ENCODE results near the gene MYO15A. TPM values are rescaled to one million over a fixed set of nuclear protein-coding genes. Genes with fewer than 3 reads are reported as not detected.

Gene MYO15A
- total RNA-seq, 1 experiment from 2014 or later, result 0.26 TPM

DNA sequence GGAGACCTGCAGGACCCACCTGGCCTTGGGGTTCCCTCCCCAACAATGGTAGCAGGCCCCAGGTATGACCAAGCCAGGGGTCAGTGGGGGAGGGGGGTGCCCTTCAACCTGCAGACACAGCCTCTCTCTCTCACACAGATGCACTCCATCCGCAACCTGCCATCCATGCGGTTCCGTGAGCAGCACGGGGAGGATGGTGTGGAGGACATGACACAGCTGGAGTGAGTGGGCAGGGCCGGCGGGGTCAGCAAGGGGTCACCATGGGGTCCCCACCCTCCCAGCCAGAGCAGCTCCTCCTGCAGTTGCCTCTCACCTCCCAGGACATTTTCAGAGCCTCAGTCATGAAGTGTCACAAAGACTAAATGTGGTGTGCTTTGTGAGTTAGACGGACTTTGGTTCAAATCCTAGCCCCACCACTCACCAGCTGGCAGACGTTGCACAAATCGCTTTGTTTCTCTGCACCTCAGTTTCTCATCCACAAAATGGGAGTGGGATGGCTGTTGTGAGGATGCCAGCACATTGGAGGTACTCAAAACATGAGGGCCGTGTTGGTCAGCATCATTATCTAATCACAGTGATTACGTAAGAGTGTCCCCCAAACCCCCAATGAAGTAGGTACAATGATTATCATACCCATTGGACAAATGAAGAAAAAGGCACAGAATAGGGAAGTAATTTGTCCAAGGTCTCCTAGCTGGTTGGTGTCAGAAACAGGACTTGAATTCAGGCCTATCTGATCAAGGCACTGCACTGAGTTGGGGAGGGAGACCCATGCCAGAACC, 16.0 kb downstream of the MYO15A start:
- Histone ChIP-seq H2AFZ (ENCODE audit: low read length) (no peak overlapping the region), H3F3A (ENCODE audit: low read length, unreplicated experiment) (no peaks in the 10 kb centered on the region), H3K79me2 (ENCODE audit: low read length) (no peaks in the 10 kb centered on the region), H3K9me2 (replicated peaks; ENCODE audit: low read length) (no peaks in the 10 kb centered on the region), H3K4me1 (ENCODE audit: insufficient read depth, low read length) (no peaks in the 10 kb centered on the region), H4K20me1 (ENCODE audit: low read length) (no peaks in the 10 kb centered on the region), H3K4me2 (ENCODE audit: low read length) (no peak overlapping the region), H3K9ac (ENCODE audit: low read length) (no peak overlapping the region), H3K36me3 (ENCODE audit: low read depth, low read length) (no peaks in the 10 kb centered on the region), H3K9me3 (ENCODE audit: low read length) (no peaks in the 10 kb centered on the region), H3K27me3 (ENCODE audit: low read length) (no peaks in the 10 kb centered on the region), H3K27ac (ENCODE audit: low read length) (no peak overlapping the region), H3K4me3 (ENCODE audit: low read length) (no peak overlapping the region)
- no peak for ATAC-seq
- POLR2A ChIA-PET (ENCODE audit: unreplicated experiment), result no interaction called here
- intact Hi-C loops (cut with micrococcal nuclease), result no loop called here
- no TSS peak for BruUV-seq (replicated peaks)
- no peak for DNase-seq
- TF ChIP-seq EZH2 (IDR thresholded peaks at IDR 0.05; ENCODE audit: low read length, unreplicated experiment) (no peak), CTCF (conservative IDR thresholded peaks at IDR 0.05; ENCODE audit: low read depth, low read length) (no peak), EZH2phosphoT487 (IDR thresholded peaks at IDR 0.05; ENCODE audit: borderline replicate concordance, low read length) (no peak)
- CTCF ChIA-PET, result no interaction called here

DNA sequence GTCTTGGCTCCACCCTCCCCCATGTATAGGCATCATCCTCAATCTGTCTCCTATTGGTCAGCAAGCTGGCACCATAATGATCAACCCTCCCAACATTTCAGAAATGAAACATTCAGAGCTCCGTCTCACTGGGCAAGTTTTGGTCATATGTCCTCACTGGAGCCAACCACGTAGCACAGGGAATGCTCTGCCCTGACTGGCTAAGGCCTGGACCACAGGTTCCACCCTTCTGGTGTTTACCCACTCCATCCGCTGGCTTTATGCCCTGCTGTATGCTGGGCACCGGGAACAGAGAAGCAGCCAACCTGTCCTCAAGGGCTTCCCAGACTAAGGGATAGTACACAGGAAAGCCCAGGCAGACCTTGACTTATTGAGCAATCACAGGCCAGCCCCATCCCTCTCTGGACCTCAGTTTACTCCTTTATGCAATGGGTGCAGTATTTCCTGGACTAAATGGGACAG, 20.5 kb downstream of the MYO15A start:
- H3K79me2 ChIP-seq (ENCODE audit: low read length), result no peaks in the 10 kb centered on the region
- H3K9me2 ChIP-seq (replicated peaks; ENCODE audit: low read length), result no peaks in the 10 kb centered on the region
- no peaks in the 10 kb centered on the region for H3K36me3 ChIP-seq (ENCODE audit: low read depth, low read length)
- no peaks in the 10 kb centered on the region for H3K9me3 ChIP-seq (ENCODE audit: low read length)
- TF ChIP-seq EZH2 (IDR thresholded peaks at IDR 0.05; ENCODE audit: low read length, unreplicated experiment), result no peak
- TF ChIP-seq CTCF (conservative IDR thresholded peaks at IDR 0.05; ENCODE audit: low read depth, low read length), result no peak
- no peak for TF ChIP-seq EZH2phosphoT487 (IDR thresholded peaks at IDR 0.05; ENCODE audit: borderline replicate concordance, low read length)
- ATAC-seq (peak; percentile 85), DNase-seq (peak; percentile 87)
- no peaks in the 10 kb centered on the region for H3K27me3 ChIP-seq (ENCODE audit: low read length)
- no peaks in the 10 kb centered on the region for H3F3A ChIP-seq (ENCODE audit: low read length, unreplicated experiment)
- no TSS peak for BruUV-seq (replicated peaks)
- intact Hi-C loops (cut with micrococcal nuclease), result no loop called here
- H3K4me2 ChIP-seq (ENCODE audit: low read length), result no peak overlapping the region
- ChIA-PET CTCF (no interaction called here), POLR2A (ENCODE audit: unreplicated experiment) (no interaction called here)
- H2AFZ ChIP-seq (ENCODE audit: low read length), result no peak overlapping the region
- no peaks in the 10 kb centered on the region for H3K4me1 ChIP-seq (ENCODE audit: insufficient read depth, low read length)
- no peak overlapping the region for H3K27ac ChIP-seq (ENCODE audit: low read length)
- H4K20me1 ChIP-seq (ENCODE audit: low read length), result no peaks in the 10 kb centered on the region
- no peak overlapping the region for H3K9ac ChIP-seq (ENCODE audit: low read length)
- no peak overlapping the region for H3K4me3 ChIP-seq (ENCODE audit: low read length)

GRCh38 chr17:18132711-18133110, 24.2 kb downstream of the MYO15A start:
- no peaks in the 10 kb centered on the region for H3K79me2 ChIP-seq (ENCODE audit: low read length)
- H4K20me1 ChIP-seq (ENCODE audit: low read length), result no peaks in the 10 kb centered on the region
- TF ChIP-seq CTCF (conservative IDR thresholded peaks at IDR 0.05; ENCODE audit: low read depth, low read length), result no peak
- no peak for TF ChIP-seq EZH2phosphoT487 (IDR thresholded peaks at IDR 0.05; ENCODE audit: borderline replicate concordance, low read length)
- no peak for TF ChIP-seq EZH2 (IDR thresholded peaks at IDR 0.05; ENCODE audit: low read length, unreplicated experiment)
- no peaks in the 10 kb centered on the region for H3K36me3 ChIP-seq (ENCODE audit: low read depth, low read length)
- no TSS peak for BruUV-seq (replicated peaks)
- H3K4me3 ChIP-seq (ENCODE audit: low read length), result no peak overlapping the region
- POLR2A ChIA-PET (ENCODE audit: unreplicated experiment), result no interaction called here
- H3K27me3 ChIP-seq (ENCODE audit: low read length), result no peaks in the 10 kb centered on the region
- H2AFZ ChIP-seq (ENCODE audit: low read length), result no peak overlapping the region
- ATAC-seq (no peak), DNase-seq (no peak)
- CTCF ChIA-PET, result no interaction called here
- H3K9ac ChIP-seq (ENCODE audit: low read length), result no peak overlapping the region
- no peak overlapping the region for H3K4me2 ChIP-seq (ENCODE audit: low read length)
- no peak overlapping the region for H3K27ac ChIP-seq (ENCODE audit: low read length)
- no peaks in the 10 kb centered on the region for H3K9me3 ChIP-seq (ENCODE audit: low read length)
- H3K4me1 ChIP-seq (ENCODE audit: insufficient read depth, low read length), result no peaks in the 10 kb centered on the region
- H3F3A ChIP-seq (ENCODE audit: low read length, unreplicated experiment), result no peaks in the 10 kb centered on the region
- intact Hi-C loops (cut with micrococcal nuclease), result no loop called here
- H3K9me2 ChIP-seq (replicated peaks; ENCODE audit: low read length), result no peaks in the 10 kb centered on the region

Data from PC-3 (cell line).